ENCODE measurements around the gene PMEL. TPM values are rescaled to one million over a fixed set of nuclear protein-coding genes. Genes with fewer than 3 reads are reported as not detected.
A peak's percentile ranks its signal among the peaks of the same experiment; 100 is the strongest.
"Not testable (repeated sequence)": the region's sequence is repeated elsewhere in the genome, so short reads cannot be mapped to it uniquely, and the experiment has no call there.

PMEL gene
- total RNA-seq, 1 donor from 2014 or later: 136 TPM

GRCh38 chr12:55996715-55997534, 31.1 kb upstream of the PMEL start, which contains the start of gene SUOX:
Gene SUOX, plus strand, starts transcription at chr12:55997276. Its CDS starts 4,946 bp downstream, at chr12:56002222.
- H3K4me1 Mint-ChIP-seq (ENCODE audit: unreplicated experiment): peaks cover 21% of the 10 kb centered on the region
- H3K36me3 Mint-ChIP-seq: peaks cover 22% of the 10 kb centered on the region
- no peak for TF ChIP-seq CTCF (conservative IDR thresholded peaks at IDR 0.05)
- no peaks in the 10 kb centered on the region for H3K9me3 Mint-ChIP-seq
- H3K27me3 Mint-ChIP-seq: no peaks in the 10 kb centered on the region
- H3K4me3 Mint-ChIP-seq: peak within 1 kb of the TSS; percentile 99
- H3K27ac Mint-ChIP-seq: peak within 1 kb of the TSS; percentile 87
- peak; percentile 93 for DNase-seq (ENCODE audit: extremely low spot score, unreplicated experiment)

GRCh38 chr12:55996201-55996714, 30.4 kb upstream of the PMEL start:
- Mint-ChIP-seq H3K4me3 (peak overlapping the region; percentile 99), H3K27ac (peak overlapping the region; percentile 87)

GRCh38 chr12:55995366-55995765, 29.5 kb upstream of the PMEL start:
- H3K36me3 Mint-ChIP-seq: peaks cover 20% of the 10 kb centered on the region
- no peak overlapping the region for H3K27ac Mint-ChIP-seq
- TF ChIP-seq CTCF (conservative IDR thresholded peaks at IDR 0.05): no peak
- no peak for DNase-seq (ENCODE audit: extremely low spot score, unreplicated experiment)
- peaks cover 14% of the 10 kb centered on the region for H3K4me1 Mint-ChIP-seq (ENCODE audit: unreplicated experiment)
- no peaks in the 10 kb centered on the region for H3K9me3 Mint-ChIP-seq
- no peaks in the 10 kb centered on the region for H3K27me3 Mint-ChIP-seq
- no peak overlapping the region for H3K4me3 Mint-ChIP-seq

More at GRCh38 chr12:55996201-55996714, 30.4 kb upstream of the PMEL start:
- no peak for DNase-seq (ENCODE audit: extremely low spot score, unreplicated experiment)
- Mint-ChIP-seq H3K27me3 (no peaks in the 10 kb centered on the region), H3K36me3 (peaks cover 17% of the 10 kb centered on the region), H3K9me3 (no peaks in the 10 kb centered on the region), H3K4me1 (ENCODE audit: unreplicated experiment) (peaks cover 14% of the 10 kb centered on the region)
- peak; percentile 96 for TF ChIP-seq CTCF (conservative IDR thresholded peaks at IDR 0.05)

- H3K27ac Mint-ChIP-seq: no peak overlapping the region
- H3K4me1 Mint-ChIP-seq (ENCODE audit: unreplicated experiment): peaks cover 8% of the 10 kb centered on the region
- no peak for TF ChIP-seq CTCF (conservative IDR thresholded peaks at IDR 0.05)
- no peaks in the 10 kb centered on the region for H3K27me3 Mint-ChIP-seq
- H3K4me3 Mint-ChIP-seq: no peak overlapping the region
- DNase-seq (ENCODE audit: extremely low spot score, unreplicated experiment): no peak
- peaks cover 24% of the 10 kb centered on the region for H3K36me3 Mint-ChIP-seq
- no peaks in the 10 kb centered on the region for H3K9me3 Mint-ChIP-seq
These were observed 27.5 kb upstream of the PMEL start for GRCh38 chr12:55993230-55993853.

- peaks cover 24% of the 10 kb centered on the region for H3K36me3 Mint-ChIP-seq
- DNase-seq (ENCODE audit: extremely low spot score, unreplicated experiment): no peak
- no peak for TF ChIP-seq CTCF (conservative IDR thresholded peaks at IDR 0.05)
- H3K4me1 Mint-ChIP-seq (ENCODE audit: unreplicated experiment): peaks cover 2% of the 10 kb centered on the region
- no peak overlapping the region for H3K4me3 Mint-ChIP-seq
- H3K27ac Mint-ChIP-seq: no peak overlapping the region
- no peaks in the 10 kb centered on the region for H3K9me3 Mint-ChIP-seq
- no peaks in the 10 kb centered on the region for H3K27me3 Mint-ChIP-seq
These were observed 25.3 kb upstream of the PMEL start for GRCh38 chr12:55991110-55991509.

GRCh38 chr12:55985976-55986375, 20.1 kb upstream of the PMEL start:
- H3K27me3 Mint-ChIP-seq; DNase-seq (ENCODE audit: extremely low spot score, unreplicated experiment); H3K4me1 Mint-ChIP-seq (ENCODE audit: unreplicated experiment); H3K27ac Mint-ChIP-seq; H3K9me3 Mint-ChIP-seq; H3K4me3 Mint-ChIP-seq: not testable (repeated sequence)
- peaks cover 27% of the 10 kb centered on the region for H3K36me3 Mint-ChIP-seq
